Ascending aorta (tissue), 2 donors: Measurements from ENCODE around the gene ARHGAP40. TPM values are rescaled to one million over a fixed set of nuclear protein-coding genes. Genes with fewer than 3 reads are reported as not detected.

Experiments
- DNase-seq, 2 donors: peaks; one replicate each; pipeline ENCODE4 v3.0.0-alpha.2; 2019; ENCODE audit warnings: low spot score in 2 of 2
- H3K27ac ChIP-seq, 2 donors: fragments of 200-600 bp; sonication (generic); one replicate each; pipeline ENCODE4 v1.5.1; 2016 to 2017; ENCODE audit warnings: mild to moderate bottlenecking in 1 of 2
- H3K27me3 ChIP-seq: fragments of 200-600 bp; sonication (generic); one replicate; pipeline ENCODE4 v1.5.1; 2017
- H3K36me3 ChIP-seq, 2 donors: fragments of 200-600 bp; sonication (generic); one replicate each; pipeline ENCODE4 v1.5.1; 2016
- H3K4me1 ChIP-seq, 2 donors: fragments of 200-600 bp; sonication (generic); one replicate each; pipeline ENCODE4 v1.5.1; 2016 to 2017; ENCODE audit warnings: mild to moderate bottlenecking in 1 of 2
- H3K4me3 ChIP-seq, 2 donors: fragments of 200-600 bp; sonication (generic); one replicate each; pipeline ENCODE4 v1.5.1; 2016 to 2017; ENCODE audit warnings: mild to moderate bottlenecking in 1 of 2
- H3K9me3 ChIP-seq, 2 donors: fragments of 200-600 bp; sonication (generic); one replicate each; pipeline ENCODE4 v1.5.1; 2016
- CTCF ChIP-seq, 3 experiments: fragments of 200-600 bp in 2 of 3; fragments of 450-650 bp in 1 of 3; sonication (generic) in 2 of 3; IDR thresholded peaks; one replicate each; pipeline ENCODE4 v1.5.1; 2016 to 2019; ENCODE audit warnings: antibody characterized with exemption in 3 of 3, mild to moderate bottlenecking in 1 of 3, moderate library complexity in 1 of 3
- intact Hi-C: fragments of 100-400 bp; cut with DNase I; formaldehyde crosslinking; loops from one replicate; pipeline ENCODE4 v1.15.1; 2023
- total RNA-seq: library from RNA; depleted of rRNA; stranded (reverse); fragments of >200 nt; gene quantifications from one replicate; pipeline ENCODE4 v1.1.0, GENCODE V29; 2016

ARHGAP40 gene
- total RNA-seq, 1 donor from 2014 or later: not detected

GRCh38 chr20:38623061-38623460 is 21.5 kb downstream of the ARHGAP40 start:
- DNase-seq: no peak
- no peak overlapping the region for H3K4me3 ChIP-seq
- no peaks in the 10 kb centered on the region for H3K4me1 ChIP-seq
- intact Hi-C loops: no loop called here
- no peaks in the 10 kb centered on the region for H3K36me3 ChIP-seq
- no peaks in the 10 kb centered on the region for H3K9me3 ChIP-seq
- H3K27me3 ChIP-seq: no peaks in the 10 kb centered on the region
- no peak overlapping the region for H3K27ac ChIP-seq
- TF ChIP-seq CTCF (IDR thresholded peaks at IDR 0.05): no peak

GRCh38 chr20:38624084-38624483 is 22.5 kb downstream of the ARHGAP40 start:
- no peak for TF ChIP-seq CTCF (IDR thresholded peaks at IDR 0.05)
- H3K27ac ChIP-seq: no peak overlapping the region

GRCh38 chr20:38625896-38626295 is 24.3 kb downstream of the ARHGAP40 start:
- no peak for DNase-seq
- H3K9me3 ChIP-seq: no peaks in the 10 kb centered on the region
- H3K36me3 ChIP-seq: no peaks in the 10 kb centered on the region
- H3K27me3 ChIP-seq: no peaks in the 10 kb centered on the region
- H3K4me3 ChIP-seq: no peak overlapping the region
- H3K4me1 ChIP-seq: no peaks in the 10 kb centered on the region
- TF ChIP-seq CTCF (IDR thresholded peaks at IDR 0.05): no peak
- intact Hi-C loops: no loop called here
- no peak overlapping the region for H3K27ac ChIP-seq

More at GRCh38 chr20:38624084-38624483, 22.5 kb downstream of the ARHGAP40 start:
- no peaks in the 10 kb centered on the region for H3K4me1 ChIP-seq
- H3K36me3 ChIP-seq: no peaks in the 10 kb centered on the region
- no peaks in the 10 kb centered on the region for H3K27me3 ChIP-seq
- no peak for DNase-seq
- H3K9me3 ChIP-seq: no peaks in the 10 kb centered on the region
- H3K4me3 ChIP-seq: no peak overlapping the region
- intact Hi-C loops: no loop called here

- H3K36me3 ChIP-seq: no peaks in the 10 kb centered on the region
- H3K4me1 ChIP-seq: no peaks in the 10 kb centered on the region
- H3K9me3 ChIP-seq: no peaks in the 10 kb centered on the region
- no peak overlapping the region for H3K27ac ChIP-seq
- intact Hi-C loops: no loop called here
- no peaks in the 10 kb centered on the region for H3K27me3 ChIP-seq
- H3K4me3 ChIP-seq: no peak overlapping the region
- no peak for TF ChIP-seq CTCF (IDR thresholded peaks at IDR 0.05)
- no peak for DNase-seq
These were observed 25.5 kb downstream of the ARHGAP40 start for GRCh38 chr20:38626921-38627659.

- H3K36me3 ChIP-seq: no peaks in the 10 kb centered on the region
- no peaks in the 10 kb centered on the region for H3K27me3 ChIP-seq
- no peaks in the 10 kb centered on the region for H3K4me1 ChIP-seq
- no peaks in the 10 kb centered on the region for H3K9me3 ChIP-seq
- no peak for TF ChIP-seq CTCF (IDR thresholded peaks at IDR 0.05)
- DNase-seq: no peak
- intact Hi-C loops: no loop called here
- no peak overlapping the region for H3K27ac ChIP-seq
- no peak overlapping the region for H3K4me3 ChIP-seq
These were observed 27.2 kb downstream of the ARHGAP40 start for GRCh38 chr20:38628580-38629470.
